Endothelial cell of umbilical vein (primary cell): ENCODE data around the gene C11orf65.

ENCODE experiments used
- CTCF ChIP-seq, 2 donors: IDR thresholded peaks; 1 replicate in 1 of 2; 2 replicates in 1 of 2; pipeline ENCODE4 v1.5.1; 2011; ENCODE audit warnings: low read length in 2 of 2, mild to moderate bottlenecking in 2 of 2, moderate library complexity in 2 of 2, control low read depth in 1 of 2, inconsistent platforms in 1 of 2, low read depth in 1 of 2; ENCODE audit not compliant: insufficient read depth in 1 of 2; ENCODE audit errors: extremely low read depth in 1 of 2
- EZH2 ChIP-seq: IDR thresholded peaks from 2 replicates; pipeline ENCODE4 v1.6.1; 2012; ENCODE audit warnings: borderline replicate concordance, low read depth, mild to moderate bottlenecking, moderate library complexity, low read length, inconsistent platforms; ENCODE audit not compliant: severe bottlenecking
- MAX ChIP-seq: IDR thresholded peaks from 2 replicates; pipeline ENCODE4 v1.6.1; 2011; ENCODE audit not compliant: insufficient read depth, insufficient read length
- POLR2A ChIP-seq: IDR thresholded peaks from 2 replicates; pipeline ENCODE4 v1.6.1; 2012; ENCODE audit warnings: low read depth, mild to moderate bottlenecking, control low read depth, low read length
- POLR2AphosphoS5 ChIP-seq: IDR thresholded peaks from 2 replicates; pipeline ENCODE4 v1.6.1; 2012; ENCODE audit warnings: low read depth, mild to moderate bottlenecking, control low read depth, low read length, moderate library complexity; ENCODE audit not compliant: insufficient read depth

- TF ChIP-seq EZH2: no peak
- TF ChIP-seq CTCF (IDR thresholded peaks at IDR 0.05; ENCODE audit: extremely low read depth in 1 of 2, insufficient read depth in 1 of 2, low read depth in 1 of 2, low read length in 2 of 2): no peak
- TF ChIP-seq POLR2AphosphoS5: no peak
- no peak for TF ChIP-seq MAX
- TF ChIP-seq POLR2A: no peak
Observed at GRCh38 chr11:108486828-108487227, 19.5 kb upstream of the C11orf65 start.
